ENCODE measurements around the gene FBRSL1.
"Not testable (repeated sequence)": the region's sequence is repeated elsewhere in the genome, so short reads cannot be mapped to it uniquely, and the experiment has no call there.

Gene FBRSL1

GRCh38 chr12:132471011-132471857 is 18.7 kb upstream of the FBRSL1 start:
- DNase-seq (ENCODE audit: low spot score) = no peak

GRCh38 chr12:132471858-132472255 is 18.1 kb upstream of the FBRSL1 start:
- DNase-seq (ENCODE audit: low spot score) = no peak

- DNase-seq (ENCODE audit: low spot score) = no peak
These were observed 17.6 kb upstream of the FBRSL1 start for GRCh38 chr12:132472386-132472785.

GRCh38 chr12:132474237-132474741 is 15.7 kb upstream of the FBRSL1 start:
- DNase-seq (ENCODE audit: low spot score) = peak; percentile 25

GRCh38 chr12:132474799-132475303 is 15.1 kb upstream of the FBRSL1 start:
- not testable (repeated sequence) for DNase-seq (ENCODE audit: low spot score)

- peak; percentile 28 for DNase-seq (ENCODE audit: low spot score)
These were observed 14.5 kb upstream of the FBRSL1 start for GRCh38 chr12:132475304-132476037.

GRCh38 chr12:132476038-132476414 is 13.9 kb upstream of the FBRSL1 start:
- no peak for DNase-seq (ENCODE audit: low spot score)

- no peak for DNase-seq (ENCODE audit: low spot score)
These were observed 13.5 kb upstream of the FBRSL1 start for GRCh38 chr12:132476421-132476820.

GRCh38 chr12:132477017-132477702 is 12.8 kb upstream of the FBRSL1 start:
- DNase-seq (ENCODE audit: low spot score) = no peak

GRCh38 chr12:132477703-132478432 is 12.1 kb upstream of the FBRSL1 start:
- no peak for DNase-seq (ENCODE audit: low spot score)

- DNase-seq (ENCODE audit: low spot score) = no peak
These were observed 11.5 kb upstream of the FBRSL1 start for GRCh38 chr12:132478433-132478803.

GRCh38 chr12:132478845-132479244 is 11.1 kb upstream of the FBRSL1 start:
- DNase-seq (ENCODE audit: low spot score) = no peak

- DNase-seq (ENCODE audit: low spot score) = no peak
These were observed 10.7 kb upstream of the FBRSL1 start for GRCh38 chr12:132479291-132479690.

GRCh38 chr12:132479938-132480622 is 9.9 kb upstream of the FBRSL1 start:
- DNase-seq (ENCODE audit: low spot score) = no peak

- DNase-seq (ENCODE audit: low spot score) = no peak
These were observed 9.3 kb upstream of the FBRSL1 start for GRCh38 chr12:132480623-132481132.

GRCh38 chr12:132481345-132481744 is 8.6 kb upstream of the FBRSL1 start:
- DNase-seq (ENCODE audit: low spot score) = no peak

- no peak for DNase-seq (ENCODE audit: low spot score)
These were observed 7.9 kb upstream of the FBRSL1 start for GRCh38 chr12:132481771-132482745.

GRCh38 chr12:132482771-132483170 is 7.2 kb upstream of the FBRSL1 start:
- DNase-seq (ENCODE audit: low spot score) = no peak

- DNase-seq (ENCODE audit: low spot score) = no peak
These were observed 6.7 kb upstream of the FBRSL1 start for GRCh38 chr12:132483208-132483607.

GRCh38 chr12:132483612-132484011 is 6.3 kb upstream of the FBRSL1 start:
- no peak for DNase-seq (ENCODE audit: low spot score)

All from COLO829 (cell line).